Measurements from ENCODE around the gene CFAP65.

The CFAP65 gene

DNA sequence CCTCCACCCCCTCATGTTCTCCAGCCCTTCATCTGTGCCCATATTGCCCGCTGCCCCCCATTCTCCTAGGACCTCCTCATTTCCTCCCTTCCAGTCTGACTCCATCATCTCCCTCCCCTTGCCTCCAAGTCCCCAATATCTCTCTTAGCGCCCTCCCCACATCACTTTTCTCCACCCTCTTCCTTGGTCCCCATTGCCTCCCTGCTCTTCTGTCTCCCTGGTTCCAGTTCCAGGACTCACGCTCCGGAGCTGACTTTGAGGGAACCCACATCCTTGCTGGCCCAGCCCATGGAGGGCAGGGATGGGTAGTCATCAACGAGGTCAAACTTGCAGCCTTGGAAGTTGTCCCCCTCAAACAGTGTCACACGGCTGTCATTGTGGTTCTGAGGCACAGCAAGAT lies 50.7 kb downstream of the CFAP65 start:
- DNase-seq: no peak

- DNase-seq: no peak
These were observed 51.3 kb downstream of the CFAP65 start for GRCh38 chr2:218990052-218990451.

- DNase-seq: no peak
These were observed 52.7 kb downstream of the CFAP65 start for GRCh38 chr2:218988650-218989049.

GRCh38 chr2:218988164-218988563 lies 53.2 kb downstream of the CFAP65 start:
- DNase-seq: no peak

GRCh38 chr2:218986148-218986761 lies 55.1 kb downstream of the CFAP65 start:
- no peak for DNase-seq

DNA sequence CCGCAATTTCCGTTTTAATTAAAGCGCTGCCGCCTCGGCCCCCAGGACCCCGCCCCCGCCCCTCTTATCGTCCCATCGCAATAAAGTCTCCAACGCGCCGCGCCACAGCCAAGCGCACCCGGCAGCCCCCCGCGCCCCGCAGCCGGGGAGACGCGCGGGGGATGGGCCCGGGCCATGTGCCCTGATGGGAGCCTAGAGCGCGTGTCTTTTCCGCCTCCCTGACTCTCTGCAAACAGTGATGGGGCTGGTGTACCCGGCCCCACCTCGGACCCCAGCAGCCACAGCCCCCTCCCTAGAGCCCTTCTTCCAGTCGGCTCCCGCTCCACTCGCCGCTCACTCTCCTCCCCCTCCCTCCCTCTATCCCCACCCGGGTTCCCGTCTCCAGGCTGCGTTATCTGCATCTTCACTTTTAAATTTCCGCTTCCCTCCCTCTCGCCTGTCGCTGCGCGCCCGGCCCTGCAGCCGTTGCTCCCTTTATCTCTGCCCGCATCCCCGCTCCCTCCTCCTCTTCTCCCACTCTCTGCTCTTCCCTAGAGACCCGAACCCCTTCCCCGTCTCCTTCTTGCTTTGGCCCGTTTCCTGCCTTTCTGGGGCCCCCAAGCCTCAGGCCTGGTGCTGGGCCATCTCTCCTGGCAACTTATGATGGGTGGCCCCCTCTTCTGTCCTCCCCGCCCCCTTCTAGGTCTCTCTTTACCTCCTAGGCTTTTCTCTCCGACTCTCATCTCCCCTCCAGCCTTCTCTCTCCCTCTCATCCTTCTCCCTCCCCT lies 55.8 kb downstream of the CFAP65 start:
- DNase-seq: no peak

DNA sequence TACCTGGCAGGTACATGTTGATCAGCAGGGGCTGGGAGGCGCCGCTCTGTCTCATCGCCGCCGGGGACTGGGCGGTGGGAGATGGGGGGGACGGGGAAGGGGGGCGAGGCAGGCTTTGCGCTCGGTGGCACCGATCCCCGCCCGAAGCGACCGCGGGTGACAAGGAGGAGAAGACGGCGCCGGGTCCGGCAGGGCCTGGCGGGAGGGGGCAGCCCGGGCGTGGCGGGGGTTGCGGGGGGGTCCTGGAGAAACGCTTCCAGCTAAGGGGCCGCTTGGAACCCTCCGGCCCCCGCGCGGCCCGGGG lies 56.3 kb downstream of the CFAP65 start, which contains the start of gene FEV:
TSS of gene FEV (minus strand) at position 164 of the 304 bp plus-strand sequence. CDS start at position 55, 109 bp downstream.
- no peak for DNase-seq

DNA sequence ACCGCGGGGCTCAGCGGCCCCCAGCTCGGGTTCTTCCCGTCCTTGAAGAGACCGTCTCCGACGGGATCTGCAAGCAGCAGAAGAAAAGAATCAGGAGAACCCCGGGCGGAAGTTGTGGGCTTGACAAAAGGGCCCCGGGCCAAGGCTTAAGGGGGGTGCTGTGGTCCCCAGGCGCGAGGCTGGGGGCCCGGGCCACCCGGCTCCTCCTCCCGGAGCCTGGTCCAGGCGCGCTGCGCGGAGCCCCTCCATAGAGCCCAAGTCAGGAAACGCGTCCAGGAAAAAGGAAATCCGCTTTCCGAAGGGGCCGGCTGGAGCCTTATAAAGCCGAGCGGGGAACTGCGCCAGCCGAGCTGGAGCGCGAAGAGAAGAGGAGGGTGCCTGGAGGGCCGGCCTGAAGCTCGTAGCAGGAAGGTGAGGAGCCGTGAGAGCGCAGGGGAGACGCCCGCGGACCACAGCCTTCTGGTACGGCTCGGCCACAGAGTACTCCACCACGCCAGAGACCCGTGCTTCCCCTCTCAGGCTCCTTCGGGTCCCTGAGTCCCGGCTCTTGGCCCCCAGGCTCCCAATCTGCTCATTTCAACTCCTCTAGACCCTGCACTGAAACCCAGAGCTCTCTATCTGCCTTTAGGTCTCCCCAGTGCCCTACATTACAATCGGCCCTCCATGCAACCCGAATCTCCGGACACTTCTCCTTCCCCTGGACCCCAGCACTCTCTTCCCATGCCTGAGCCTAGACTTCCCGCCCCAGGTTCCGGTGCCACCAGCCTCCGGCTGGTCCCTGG lies 56.9 kb downstream of the CFAP65 start:
- DNase-seq: no peak

GRCh38 chr2:218983934-218984238 lies 57.4 kb downstream of the CFAP65 start:
- DNase-seq: no peak

DNA sequence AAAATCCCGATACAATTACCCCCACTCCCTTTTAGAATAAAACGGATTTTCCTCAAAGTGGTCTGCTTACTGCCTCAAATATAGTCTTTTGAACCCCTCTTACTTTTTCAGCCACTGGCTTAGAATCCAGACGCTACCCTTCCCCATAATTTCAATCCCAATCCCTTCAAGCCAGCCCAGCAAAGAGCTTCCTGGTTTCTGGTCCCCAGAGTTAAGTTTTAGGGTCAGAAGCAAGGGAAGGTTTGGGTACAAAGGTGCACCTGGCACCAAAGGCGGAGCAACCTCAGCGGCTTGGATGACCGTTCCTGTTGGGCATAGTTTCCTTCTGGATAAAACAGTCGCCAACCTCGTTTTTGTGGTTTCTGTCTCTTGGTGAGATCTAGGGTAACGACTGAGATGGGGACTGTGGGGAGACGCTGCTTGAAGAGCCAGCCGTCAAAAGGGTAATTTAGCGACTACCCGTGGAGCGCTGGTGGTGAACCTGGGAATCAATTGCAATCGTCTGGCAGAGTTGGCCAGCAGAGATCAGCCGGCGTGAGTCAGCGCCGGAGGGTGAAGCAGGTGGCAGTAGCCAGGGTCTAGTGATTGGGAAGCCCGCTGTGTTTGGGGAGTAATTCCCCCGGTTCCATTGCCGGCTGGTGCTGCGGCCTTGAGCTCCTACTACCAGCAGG lies 57.9 kb downstream of the CFAP65 start:
- DNase-seq: no peak

- no peak for DNase-seq
These were observed 58.6 kb downstream of the CFAP65 start for GRCh38 chr2:218982586-218983262.

DNA sequence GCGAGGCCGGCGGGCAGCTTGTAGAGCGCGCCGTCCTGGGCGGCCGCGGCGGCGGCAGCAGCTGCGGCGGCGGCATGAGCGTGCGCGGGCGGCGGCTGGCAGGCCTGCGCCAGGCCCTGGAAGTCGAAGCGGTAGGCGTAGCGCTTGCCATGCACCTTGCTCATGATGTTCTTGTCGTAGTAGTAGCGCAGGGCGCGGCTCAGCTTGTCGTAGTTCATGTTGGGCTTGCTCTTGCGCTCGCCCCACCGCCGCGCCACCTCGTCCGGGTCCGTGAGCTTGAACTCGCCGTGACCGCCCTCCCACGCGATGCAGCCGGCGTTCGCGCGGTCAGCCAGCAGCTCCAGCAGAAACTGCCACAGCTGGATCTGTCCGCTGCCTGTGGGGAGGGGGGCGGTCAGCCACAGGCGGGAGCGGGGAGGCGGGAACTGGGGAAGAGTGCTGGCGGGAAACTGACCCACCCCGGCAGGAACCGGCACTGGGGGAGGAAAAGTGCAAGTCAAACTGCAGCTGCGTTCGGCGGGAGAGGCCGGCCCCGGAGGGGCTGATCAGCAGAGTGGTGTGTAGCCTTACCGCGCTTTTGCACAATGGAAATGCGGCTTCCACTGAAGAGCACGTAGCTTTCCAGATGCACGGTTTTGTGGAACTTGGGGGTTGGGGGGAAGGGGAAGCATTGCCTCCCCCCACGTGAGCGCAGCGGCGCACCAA lies 59.3 kb downstream of the CFAP65 start:
- no peak for DNase-seq

- no peak for DNase-seq
These were observed 59.9 kb downstream of the CFAP65 start for GRCh38 chr2:218981390-218981880.

DNA sequence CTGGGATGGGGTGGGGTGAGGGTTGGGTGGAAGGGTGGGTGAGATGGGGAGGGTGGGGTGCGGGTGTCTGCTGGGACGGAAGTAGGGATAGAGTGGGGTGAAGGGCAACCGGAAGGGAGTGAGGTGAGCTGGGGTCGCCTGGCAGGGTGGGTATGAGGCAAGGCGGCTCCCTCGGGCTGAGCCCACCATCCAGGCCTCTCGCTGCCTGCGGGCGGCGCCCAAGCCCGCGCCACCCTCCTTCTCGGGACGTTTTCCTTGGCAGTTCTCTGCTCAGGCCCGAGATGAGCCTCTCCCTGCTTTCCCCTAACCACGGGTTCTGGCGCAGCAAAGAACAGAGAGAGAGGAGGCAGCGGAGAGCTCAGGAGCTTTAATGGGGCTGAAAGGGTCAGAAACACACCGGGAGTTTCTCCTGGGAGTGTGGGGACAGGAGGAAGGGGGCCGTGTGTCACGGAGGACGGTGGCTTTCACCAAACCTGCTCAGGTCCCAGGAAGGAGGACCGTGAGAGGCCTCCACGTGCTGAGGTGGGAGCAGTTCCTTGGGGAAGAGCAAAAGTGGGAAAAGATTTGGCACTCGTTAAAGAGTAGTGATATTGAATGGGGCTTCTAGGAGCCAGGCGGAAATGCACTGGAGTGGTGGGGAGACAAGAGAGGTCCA lies 60.5 kb downstream of the CFAP65 start:
- no peak for DNase-seq

DNA sequence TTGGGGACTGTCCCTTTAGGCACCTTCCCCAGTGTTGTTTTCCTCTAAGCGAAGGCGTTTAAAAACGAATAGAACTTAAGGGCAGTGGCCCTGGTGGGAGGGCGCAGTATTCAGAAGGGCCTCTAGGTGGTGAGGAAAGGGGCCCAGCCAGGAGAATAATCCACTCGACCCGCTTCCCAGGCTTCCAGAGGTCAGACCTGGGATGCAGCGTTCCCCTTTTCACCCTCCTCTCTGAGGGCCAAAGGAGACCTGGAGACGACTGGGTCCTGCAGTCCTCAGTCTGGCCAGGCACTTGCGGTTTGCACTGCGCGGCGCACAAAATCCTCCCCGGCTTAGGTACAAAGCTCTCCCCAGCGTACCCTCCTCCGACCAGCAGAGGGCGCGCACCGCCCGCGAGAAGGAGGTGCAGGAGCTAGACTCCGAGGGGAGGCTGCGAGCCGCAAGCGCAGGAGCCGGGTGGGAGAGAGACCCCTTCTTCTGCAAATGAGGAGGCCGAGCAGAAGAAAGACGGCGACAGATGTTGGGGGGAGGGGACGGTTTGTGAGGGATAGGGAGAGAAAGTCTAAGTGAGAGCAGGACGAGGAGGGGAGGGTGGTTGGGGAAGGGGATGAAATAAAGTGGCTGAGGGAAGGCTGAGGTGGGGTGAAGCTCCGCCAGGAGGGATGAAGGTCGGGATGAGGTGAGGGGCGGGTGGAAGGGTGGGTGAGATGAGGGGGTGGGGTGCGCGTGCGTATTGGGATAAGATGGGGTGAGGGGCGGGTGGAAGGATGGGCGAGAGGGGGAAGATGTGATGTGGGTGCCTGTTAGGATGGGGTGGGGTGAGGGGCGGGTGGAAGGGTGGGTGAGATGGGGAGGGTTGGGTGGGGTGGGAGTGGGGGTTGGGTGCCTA lies 61.2 kb downstream of the CFAP65 start:
- no peak for DNase-seq

DNA sequence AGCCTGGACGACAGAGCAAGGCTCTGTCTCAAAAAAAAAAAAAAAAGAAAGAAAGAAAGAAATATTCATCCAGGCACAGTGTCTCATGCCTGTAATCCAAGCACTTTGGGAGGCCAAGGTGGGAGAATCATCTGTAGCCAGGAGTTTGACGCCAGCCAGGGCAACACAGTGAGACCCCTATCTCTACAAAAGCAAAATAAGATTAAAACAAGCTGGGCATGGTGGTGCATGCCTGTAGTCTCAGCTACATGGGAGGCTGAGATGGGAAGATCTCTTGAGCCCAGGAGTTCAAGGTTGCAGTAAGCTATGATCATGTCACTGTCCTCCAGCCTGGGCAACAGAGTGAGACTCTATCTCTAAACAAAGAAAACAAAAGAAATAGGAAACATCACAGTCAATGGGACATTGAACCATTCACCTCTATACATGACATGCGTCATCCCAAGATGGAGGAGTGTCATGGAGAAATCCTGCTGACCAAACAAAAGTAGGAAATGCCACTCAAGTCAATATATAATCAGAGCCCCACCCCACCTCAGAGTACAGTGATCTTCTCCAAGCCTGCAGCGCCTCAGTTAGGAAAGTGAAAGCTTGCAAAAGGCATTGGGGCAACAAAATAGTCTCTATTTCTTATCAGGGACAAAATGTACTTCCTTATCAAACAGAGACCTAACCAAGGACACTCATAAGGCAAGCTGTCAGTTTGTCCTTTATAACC lies 66.1 kb downstream of the CFAP65 start:
- DNase-seq: no peak

DNA sequence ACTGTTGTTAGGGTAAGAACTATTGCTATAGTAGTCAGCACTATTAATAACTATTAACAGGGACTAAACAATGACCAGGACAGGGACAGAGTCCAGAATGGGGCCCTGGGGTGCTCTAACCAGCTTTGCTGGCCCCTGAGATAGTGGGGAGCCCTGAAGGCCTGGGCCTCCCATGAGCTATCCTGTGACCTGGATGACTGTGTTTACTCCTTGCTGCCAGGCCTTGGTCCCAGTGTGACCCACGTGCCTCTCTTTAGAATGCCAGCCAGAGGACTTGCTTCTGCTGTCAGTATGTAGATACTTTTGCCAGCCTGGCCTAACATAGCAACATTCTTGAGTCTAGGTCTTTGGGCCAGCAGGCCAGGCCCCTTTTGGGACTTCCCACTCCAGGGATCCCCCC lies 70.4 kb downstream of the CFAP65 start:
- DNase-seq: no peak

- no peak for DNase-seq
These were observed 77.1 kb downstream of the CFAP65 start for GRCh38 chr2:218964041-218964771.

GRCh38 chr2:218963601-218964000 lies 77.7 kb downstream of the CFAP65 start:
- no peak for DNase-seq

Data from SIG-M5 (cell line).